CD4-positive, alpha-beta T cell (primary cell): ENCODE data around the gene HOXA7. TPM values are rescaled to one million over a fixed set of nuclear protein-coding genes. Genes with fewer than 3 reads are reported as not detected.

ENCODE experiments used
- ATAC-seq: fragments of 200-7000 bp; cut with Tn5 transposase; one replicate; pipeline ENCODE4 v1.10.0; 2022; ENCODE audit warnings: mild to moderate bottlenecking; ENCODE audit not compliant: poor library complexity
- CTCF ChIA-PET: fragments of 350-600 bp; sonication (Branson Sonifier 250); formaldehyde crosslinking; loops from one replicate; lab custom pipeline; 2021; ENCODE audit warnings: antibody characterized with exemption, inconsistent platforms; lab: Charles Lee
- POLR2A ChIA-PET: fragments of 350-600 bp; sonication (Branson Sonifier 250); formaldehyde crosslinking; loops from one replicate; lab custom pipeline; 2021; ENCODE audit warnings: antibody characterized with exemption, inconsistent platforms; lab: Charles Lee
- DNase-seq, 14 experiments: peaks; one replicate each; pipeline ENCODE4 v3.0.0-alpha.2; 2013 to 2020; ENCODE audit warnings: mixed read lengths in 2 of 14
- H3K27ac ChIP-seq, 2 donors: one replicate each; pipeline versions ENCODE4 v1.5.1 to v1.7.0; 2013; ENCODE audit warnings: low read length in 2 of 2, low read depth in 1 of 2, mild to moderate bottlenecking in 1 of 2
- H3K27me3 ChIP-seq, 2 experiments: 1 replicate in 1 of 2; 2 replicates in 1 of 2; pipeline versions ENCODE4 v1.6.1 to v1.7.0; 2013; ENCODE audit warnings: low read length in 2 of 2, control low read depth in 1 of 2, mild to moderate bottlenecking in 1 of 2, moderate library complexity in 1 of 2; ENCODE audit not compliant: insufficient read depth in 2 of 2, control insufficient read depth in 1 of 2
- H3K36me3 ChIP-seq: one replicate; pipeline ENCODE4 v1.6.1; 2013; ENCODE audit warnings: low read length, control low read depth; ENCODE audit not compliant: insufficient read depth
- H3K4me1 ChIP-seq: one replicate; pipeline ENCODE4 v1.6.1; 2013; ENCODE audit warnings: low read length, control low read depth; ENCODE audit not compliant: insufficient read depth
- H3K4me3 ChIP-seq: one replicate; pipeline ENCODE4 v1.5.1; 2013; ENCODE audit warnings: mild to moderate bottlenecking, low read length, moderate library complexity
- H3K9me3 ChIP-seq, 2 experiments: 1 replicate in 1 of 2; 2 replicates in 1 of 2; pipeline versions ENCODE4 v1.6.1 to v1.7.0; 2013; ENCODE audit warnings: low read length in 2 of 2, mild to moderate bottlenecking in 2 of 2, control low read depth in 1 of 2, moderate library complexity in 1 of 2; ENCODE audit not compliant: control insufficient read depth in 1 of 2, insufficient read depth in 1 of 2
- H3K27ac Mint-ChIP-seq: one replicate; pipeline ENCODE4 v1.8.0; 2020; ENCODE audit warnings: mixed read lengths
- H3K27me3 Mint-ChIP-seq: one replicate; pipeline ENCODE4 v1.8.0; 2021; ENCODE audit warnings: mixed read lengths
- H3K36me3 Mint-ChIP-seq: one replicate; pipeline ENCODE4 v1.8.0; 2021; ENCODE audit warnings: low read depth, mixed read lengths
- H3K4me1 Mint-ChIP-seq: one replicate; pipeline ENCODE4 v1.8.0; 2021; ENCODE audit warnings: low read depth, mixed read lengths
- H3K4me3 Mint-ChIP-seq: one replicate; pipeline ENCODE4 v1.8.0; 2020; ENCODE audit warnings: mild to moderate bottlenecking, mixed read lengths
- H3K9me3 Mint-ChIP-seq: one replicate; pipeline ENCODE4 v1.8.0; 2020; ENCODE audit warnings: mixed read lengths
- CTCF ChIP-seq: fragments of 200-600 bp; IDR thresholded peaks from one replicate; pipeline ENCODE4 v1.8.0; 2022; ENCODE audit warnings: antibody characterized with exemption, mild to moderate bottlenecking
- intact Hi-C, 2 experiments: fragments of 100-400 bp; cut with DNase I in 1 of 2; cut with micrococcal nuclease in 1 of 2; formaldehyde crosslinking; loops; one replicate each; pipeline versions ENCODE4 v1.15.1 to v1.9.0; 2023 to 2025; cut with DNase I, micrococcal nuclease
- total RNA-seq, 174 experiments: library from RNA in 2 of 174; stranded (reverse) in 2 of 174; gene quantifications; one replicate each; pipeline ENCODE4 v1.2.3 and lab custom pipeline; 2021 to 2026

HOXA7 gene
- total RNA-seq, 2 experiments from 2014 or later: not detected

GRCh38 chr7:27159266-27160144, 3.0 kb upstream of the HOXA7 start:
- H3K4me1 Mint-ChIP-seq: peaks cover 55% of the 10 kb centered on the region

GRCh38 chr7:27158436-27159265, 2.2 kb upstream of the HOXA7 start:
- H3K4me3 ChIP-seq: no peak overlapping the region
- no peak for TF ChIP-seq CTCF
- H3K9me3 Mint-ChIP-seq: no peaks in the 10 kb centered on the region
- no peak for ATAC-seq
- peaks cover 0 to 61% of the 10 kb centered on the region in 2 experiments for H3K9me3 ChIP-seq
- H3K4me3 Mint-ChIP-seq: peak overlapping the region; percentile 59
- intact Hi-C loops: loop anchor here in 1 of 2 experiments (5.0 kb wide), 1 partner anchor 956 kb away; the partner anchor contains the start of genes CBX3 and HNRNPA2B1
- H3K4me1 Mint-ChIP-seq: peaks cover 60% of the 10 kb centered on the region
- H3K36me3 ChIP-seq: no peaks in the 10 kb centered on the region
- H3K27me3 ChIP-seq: peaks cover 82 to 95% of the 10 kb centered on the region in 2 experiments
- no peak overlapping the region for H3K27ac ChIP-seq
- peak in 3 of 14 experiments; percentile 24 to 32 (median 25) for DNase-seq
- H3K27ac Mint-ChIP-seq: peak overlapping the region; percentile 37
- CTCF ChIA-PET: interaction anchor here (1.0 to 1.8 kb wide), 7 partner anchors 8 to 789 kb away, joined by 3 to 12 read pairs (median 4); no protein-coding TSS in a partner anchor
- no peaks in the 10 kb centered on the region for H3K36me3 Mint-ChIP-seq
- POLR2A ChIA-PET: interaction anchor here (1.5 to 1.8 kb wide), 2 partner anchors 10 to 1297 kb away, joined by 4 to 5 read pairs; no protein-coding TSS in a partner anchor
- H3K27me3 Mint-ChIP-seq: peaks cover 96% of the 10 kb centered on the region
- H3K4me1 ChIP-seq: peaks cover 58% of the 10 kb centered on the region

More at GRCh38 chr7:27159266-27160144, 3.0 kb upstream of the HOXA7 start:
- POLR2A ChIA-PET: interaction anchor here (1.8 kb wide), 1 partner anchor 9 kb away, joined by 5 read pairs; no protein-coding TSS in a partner anchor
- ATAC-seq (no peak), DNase-seq (peak in 2 of 14 experiments; percentile 15 to 32)
- Mint-ChIP-seq H3K9me3 (no peaks in the 10 kb centered on the region), H3K27ac (peak overlapping the region; percentile 37), H3K4me3 (peak overlapping the region; percentile 73), H3K36me3 (no peaks in the 10 kb centered on the region), H3K27me3 (peaks cover 96% of the 10 kb centered on the region)
- peaks cover 82 to 94% of the 10 kb centered on the region in 2 experiments for H3K27me3 ChIP-seq
- H3K4me3 ChIP-seq: no peak overlapping the region
- no peak for TF ChIP-seq CTCF
- CTCF ChIA-PET: interaction anchor here (1.0 to 1.6 kb wide), 6 partner anchors 9 to 790 kb away, joined by 3 to 12 read pairs (median 4); no protein-coding TSS in a partner anchor
- H3K36me3 ChIP-seq: no peaks in the 10 kb centered on the region
- H3K27ac ChIP-seq: no peak overlapping the region
- peaks cover 0 to 64% of the 10 kb centered on the region in 2 experiments for H3K9me3 ChIP-seq
- intact Hi-C loops: loop anchor here (1.0 to 10.0 kb wide), 9 partner anchors 307 to 1307 kb away; partner anchors contain the start of genes CBX3 (in 1 of the 2), HNRNPA2B1 (in 1 of the 2) and SNX10 (in 1 of the 2)
- H3K4me1 ChIP-seq: peaks cover 57% of the 10 kb centered on the region
